ENCODE measurements around the gene NR6A1.

The NR6A1 gene

DNA sequence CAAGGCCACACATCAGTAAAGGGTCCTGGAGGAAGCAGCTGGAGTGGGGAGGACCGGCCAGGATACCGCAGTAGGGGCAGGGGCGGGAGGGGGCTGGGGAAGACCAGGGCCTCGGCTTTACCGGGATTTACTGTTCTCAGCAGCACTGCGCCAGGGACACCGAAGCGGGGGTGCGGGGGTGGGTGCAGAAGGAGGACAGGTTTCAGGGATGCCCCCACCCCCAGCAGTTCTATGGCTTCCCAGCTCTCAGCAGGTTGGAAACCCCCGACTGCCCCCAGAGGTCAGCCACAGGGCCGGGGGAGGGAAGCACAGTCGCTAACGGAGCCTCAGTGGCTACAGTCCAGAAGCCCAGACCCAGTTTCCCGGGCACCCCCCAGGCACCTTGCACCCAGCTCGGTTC, 285.2 kb downstream of the NR6A1 start:
- Histone ChIP-seq H3K36me3 (ENCODE audit: control insufficient read depth, insufficient read depth, low read length) (no peaks in the 10 kb centered on the region), H3K27me3 (ENCODE audit: control insufficient read depth, insufficient read depth, low read length) (peaks cover 14% of the 10 kb centered on the region), H3K9ac (ENCODE audit: low read length) (no peak overlapping the region), H3K4me1 (ENCODE audit: control insufficient read depth, insufficient read depth, low read length) (no peaks in the 10 kb centered on the region), H3K27ac (ENCODE audit: low read depth, low read length) (no peak overlapping the region), H3K4me3 (ENCODE audit: low read length) (no peak overlapping the region)

DNA sequence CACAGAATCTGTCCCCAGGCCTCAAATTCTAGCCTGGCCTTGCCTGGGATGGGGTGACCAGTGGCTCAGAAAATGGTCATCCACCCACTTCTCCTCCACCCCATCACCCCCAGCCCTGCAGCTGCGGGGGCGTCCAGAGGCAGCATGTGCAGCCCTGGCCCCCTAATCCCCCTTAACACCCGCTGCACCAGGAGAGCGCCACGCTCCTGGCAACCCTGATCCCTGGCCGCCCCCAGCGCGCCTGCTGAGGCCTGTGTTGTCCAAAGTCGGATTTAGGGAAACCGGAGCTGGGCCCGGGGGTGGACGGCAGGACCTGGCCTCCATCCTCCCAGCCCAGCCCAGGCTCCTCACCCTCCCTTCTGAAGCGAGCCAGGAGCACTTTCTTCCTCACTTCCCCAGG, 285.9 kb downstream of the NR6A1 start:
- H3K36me3 ChIP-seq (ENCODE audit: control insufficient read depth, insufficient read depth, low read length) = no peaks in the 10 kb centered on the region
- H3K27me3 ChIP-seq (ENCODE audit: control insufficient read depth, insufficient read depth, low read length) = peaks cover 14% of the 10 kb centered on the region
- H3K27ac ChIP-seq (ENCODE audit: low read depth, low read length) = no peak overlapping the region
- no peak overlapping the region for H3K4me3 ChIP-seq (ENCODE audit: low read length)
- no peak overlapping the region for H3K9ac ChIP-seq (ENCODE audit: low read length)
- H3K4me1 ChIP-seq (ENCODE audit: control insufficient read depth, insufficient read depth, low read length) = no peaks in the 10 kb centered on the region

DNA sequence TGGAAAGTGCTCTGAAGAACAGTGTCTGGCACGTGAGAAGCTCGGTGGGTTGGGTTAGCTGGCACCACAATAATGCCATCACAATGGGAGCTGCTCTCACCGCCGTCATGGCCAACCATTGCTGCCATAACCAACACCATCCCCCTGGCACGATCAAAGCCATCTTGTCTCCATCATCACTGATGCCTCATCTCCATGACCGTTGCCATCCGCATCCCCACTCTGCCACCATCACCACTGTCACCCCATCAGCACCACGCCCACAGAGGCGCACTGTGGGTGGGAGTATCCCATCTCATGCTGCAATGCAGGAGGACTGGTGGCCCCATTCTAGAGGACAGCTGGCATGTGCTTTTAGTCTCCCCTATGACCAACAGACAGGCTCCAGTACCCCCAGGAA, 287.6 kb downstream of the NR6A1 start:
- H3K27ac ChIP-seq (ENCODE audit: low read depth, low read length) = no peak overlapping the region
- H3K4me1 ChIP-seq (ENCODE audit: control insufficient read depth, insufficient read depth, low read length) = no peaks in the 10 kb centered on the region
- H3K4me3 ChIP-seq (ENCODE audit: low read length) = no peak overlapping the region
- peaks cover 20% of the 10 kb centered on the region for H3K27me3 ChIP-seq (ENCODE audit: control insufficient read depth, insufficient read depth, low read length)
- H3K9ac ChIP-seq (ENCODE audit: low read length) = no peak overlapping the region
- no peaks in the 10 kb centered on the region for H3K36me3 ChIP-seq (ENCODE audit: control insufficient read depth, insufficient read depth, low read length)

DNA sequence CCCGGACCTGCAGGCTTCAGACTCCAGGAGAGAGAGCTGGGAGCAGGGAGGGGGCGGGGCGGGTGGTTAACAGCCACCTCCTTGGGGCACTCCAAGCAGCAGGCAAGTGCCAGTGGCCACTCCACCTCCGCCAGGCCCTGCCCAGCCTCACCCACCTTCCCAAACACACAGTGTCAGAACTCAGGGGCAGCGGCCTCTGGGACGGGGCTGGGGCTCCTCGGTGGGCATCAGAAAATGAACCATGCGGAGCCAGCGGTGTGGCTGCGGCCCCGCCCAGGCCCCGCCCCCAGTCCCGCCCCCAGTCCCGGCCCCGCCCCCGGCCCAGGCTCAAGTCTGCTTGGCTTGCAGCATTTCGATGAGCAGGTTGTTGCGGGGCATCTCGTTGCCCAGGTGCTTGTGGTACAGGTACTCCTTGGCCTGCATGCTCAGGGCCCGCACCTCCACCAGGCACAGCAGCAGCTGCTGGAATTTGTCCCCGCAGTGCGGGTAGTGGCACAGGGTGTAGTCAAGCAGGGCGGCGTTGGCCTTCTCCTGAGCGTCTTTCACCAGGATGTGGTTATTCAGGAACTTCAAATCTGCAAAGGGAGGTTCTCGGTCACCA, 288.6 kb downstream of the NR6A1 start:
- no peak overlapping the region for H3K9ac ChIP-seq (ENCODE audit: low read length)
- H3K36me3 ChIP-seq (ENCODE audit: control insufficient read depth, insufficient read depth, low read length) = no peaks in the 10 kb centered on the region
- peaks cover 25% of the 10 kb centered on the region for H3K27me3 ChIP-seq (ENCODE audit: control insufficient read depth, insufficient read depth, low read length)
- no peaks in the 10 kb centered on the region for H3K4me1 ChIP-seq (ENCODE audit: control insufficient read depth, insufficient read depth, low read length)
- H3K27ac ChIP-seq (ENCODE audit: low read depth, low read length) = no peak overlapping the region
- no peak overlapping the region for H3K4me3 ChIP-seq (ENCODE audit: low read length)

DNA sequence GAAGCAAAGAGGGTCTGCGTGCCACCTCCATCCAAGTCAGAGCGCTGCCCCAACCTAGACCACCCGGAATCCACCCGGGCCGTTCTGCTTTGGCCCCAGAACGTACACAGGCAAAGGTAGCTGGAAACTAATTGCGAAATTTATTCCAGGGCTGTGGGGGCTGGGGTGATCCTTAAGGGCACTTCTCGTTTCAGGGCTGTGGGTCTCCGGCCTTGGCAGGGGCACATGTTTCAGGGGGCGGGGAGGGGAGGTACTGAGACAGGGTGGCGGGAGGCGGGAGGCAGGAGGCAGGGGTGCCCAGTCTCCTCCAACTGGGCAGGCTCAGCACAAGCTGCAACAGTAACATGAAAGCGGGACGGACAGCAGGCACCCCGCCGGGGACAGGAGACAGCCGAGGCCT, 290.0 kb downstream of the NR6A1 start:
- Histone ChIP-seq H3K27me3 (ENCODE audit: control insufficient read depth, insufficient read depth, low read length) (peaks cover 22% of the 10 kb centered on the region), H3K4me3 (ENCODE audit: low read length) (no peak overlapping the region), H3K36me3 (ENCODE audit: control insufficient read depth, insufficient read depth, low read length) (no peaks in the 10 kb centered on the region), H3K9ac (ENCODE audit: low read length) (no peak overlapping the region), H3K27ac (ENCODE audit: low read depth, low read length) (no peak overlapping the region), H3K4me1 (ENCODE audit: control insufficient read depth, insufficient read depth, low read length) (no peaks in the 10 kb centered on the region)

DNA sequence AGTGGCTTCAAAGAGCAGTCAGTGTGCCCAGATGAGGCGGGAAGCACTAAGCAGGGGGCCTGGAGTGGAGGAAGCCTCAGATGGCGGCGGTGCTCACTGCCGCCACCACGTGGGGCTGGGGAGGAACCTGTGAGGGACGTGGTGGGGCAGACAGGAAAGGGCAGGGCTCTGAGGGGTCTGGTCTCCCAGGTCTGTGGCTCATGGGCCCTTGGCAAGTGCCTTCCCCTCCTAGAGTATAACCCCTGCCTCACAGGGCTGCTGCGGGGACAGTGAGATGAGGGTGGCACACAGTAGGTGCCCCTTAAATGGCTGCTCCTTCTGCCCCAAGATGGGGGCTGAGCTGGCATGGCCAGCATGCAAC, 290.5 kb downstream of the NR6A1 start:
- Histone ChIP-seq H3K9ac (ENCODE audit: low read length) (no peak overlapping the region), H3K4me1 (ENCODE audit: control insufficient read depth, insufficient read depth, low read length) (no peaks in the 10 kb centered on the region), H3K27me3 (ENCODE audit: control insufficient read depth, insufficient read depth, low read length) (peaks cover 22% of the 10 kb centered on the region), H3K4me3 (ENCODE audit: low read length) (no peak overlapping the region), H3K36me3 (ENCODE audit: control insufficient read depth, insufficient read depth, low read length) (no peaks in the 10 kb centered on the region), H3K27ac (ENCODE audit: low read depth, low read length) (no peak overlapping the region)

DNA sequence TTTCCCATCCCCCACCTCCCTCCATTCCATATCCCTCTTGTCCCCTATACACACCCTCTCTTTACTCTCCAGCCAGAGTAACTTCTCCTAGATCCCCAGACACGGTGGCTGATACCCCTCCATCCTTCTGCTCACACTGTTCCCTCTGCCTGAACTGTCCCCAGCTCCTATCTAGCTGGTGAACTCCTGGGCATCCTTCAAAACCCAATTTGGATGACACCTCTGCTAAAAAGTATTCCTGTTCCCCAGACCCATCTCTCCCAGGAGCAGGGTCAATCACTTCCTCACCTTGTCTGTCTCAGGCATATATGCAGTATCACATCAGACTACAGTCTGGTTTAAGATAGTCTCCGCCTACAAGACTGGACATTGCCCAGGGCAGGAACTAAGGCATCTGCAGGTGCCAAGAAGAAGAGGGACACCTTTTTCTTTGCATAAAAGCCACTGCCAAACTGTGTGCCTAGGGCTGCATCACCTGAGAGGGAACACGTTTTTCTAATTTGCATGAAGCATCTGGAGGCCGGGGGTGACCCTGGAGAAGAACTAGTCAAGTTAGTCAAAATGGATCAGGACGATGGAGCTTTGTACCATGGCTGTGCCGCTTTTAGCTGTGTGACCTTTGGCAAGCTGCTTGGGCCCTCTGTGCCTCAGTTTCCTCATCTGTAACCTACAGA, 291.0 kb downstream of the NR6A1 start:
- Histone ChIP-seq H3K27ac (ENCODE audit: low read depth, low read length) (no peak overlapping the region), H3K27me3 (ENCODE audit: control insufficient read depth, insufficient read depth, low read length) (peaks cover 26% of the 10 kb centered on the region)

DNA sequence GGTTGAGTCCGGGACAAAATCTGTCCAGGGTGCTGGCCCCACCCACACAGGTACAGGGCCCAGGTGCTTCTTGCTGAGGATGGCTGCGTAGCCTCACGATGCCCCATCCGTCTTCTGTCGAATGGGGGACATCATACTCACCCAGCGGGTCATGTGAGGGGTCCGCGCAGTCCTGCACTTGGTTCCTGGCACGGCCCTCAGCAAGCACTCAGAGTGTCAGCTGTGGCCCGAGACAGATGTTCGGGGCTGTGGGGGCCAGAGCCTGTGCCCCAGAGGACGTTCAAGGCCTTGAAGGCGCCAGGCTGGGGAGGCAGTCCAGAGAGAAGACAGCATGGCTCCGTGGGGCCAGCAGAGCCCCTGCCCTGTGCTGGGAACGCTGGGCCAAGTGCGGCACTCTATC, 291.7 kb downstream of the NR6A1 start:
- H3K4me3 ChIP-seq (ENCODE audit: low read length) = no peak overlapping the region
- H3K27me3 ChIP-seq (ENCODE audit: control insufficient read depth, insufficient read depth, low read length) = peaks cover 26% of the 10 kb centered on the region
- H3K4me1 ChIP-seq (ENCODE audit: control insufficient read depth, insufficient read depth, low read length) = no peaks in the 10 kb centered on the region
- no peaks in the 10 kb centered on the region for H3K36me3 ChIP-seq (ENCODE audit: control insufficient read depth, insufficient read depth, low read length)
- H3K27ac ChIP-seq (ENCODE audit: low read depth, low read length) = no peak overlapping the region
- H3K9ac ChIP-seq (ENCODE audit: low read length) = no peak overlapping the region

More for the DNA sequence above, 291.0 kb downstream of the NR6A1 start:
- Histone ChIP-seq H3K4me1 (ENCODE audit: control insufficient read depth, insufficient read depth, low read length) (no peaks in the 10 kb centered on the region), H3K9ac (ENCODE audit: low read length) (no peak overlapping the region), H3K36me3 (ENCODE audit: control insufficient read depth, insufficient read depth, low read length) (no peaks in the 10 kb centered on the region), H3K4me3 (ENCODE audit: low read length) (no peak overlapping the region)

DNA sequence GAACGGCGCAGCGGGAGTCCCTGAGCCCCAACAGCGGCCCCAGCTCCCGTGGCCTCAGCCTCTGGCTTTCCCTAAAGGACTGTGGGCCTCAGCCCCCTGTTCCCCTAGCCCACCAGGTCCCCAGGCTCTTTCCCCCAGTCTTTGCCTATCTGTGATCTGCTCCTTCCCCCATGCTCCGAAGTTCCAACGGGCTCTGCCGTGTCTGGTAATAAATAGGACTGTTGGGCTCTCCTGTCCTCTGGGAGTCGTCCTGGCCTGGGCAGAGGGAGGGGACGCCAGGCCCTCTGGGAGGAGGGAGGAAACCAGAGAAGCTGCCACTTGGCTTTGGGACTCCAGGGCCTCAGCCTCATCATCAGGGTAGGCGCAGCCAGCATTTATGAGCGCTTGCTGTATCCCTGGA, 292.8 kb downstream of the NR6A1 start:
- Histone ChIP-seq H3K9ac (ENCODE audit: low read length) (no peak overlapping the region), H3K27me3 (ENCODE audit: control insufficient read depth, insufficient read depth, low read length) (peaks cover 22% of the 10 kb centered on the region), H3K4me1 (ENCODE audit: control insufficient read depth, insufficient read depth, low read length) (no peaks in the 10 kb centered on the region), H3K4me3 (ENCODE audit: low read length) (no peak overlapping the region), H3K36me3 (ENCODE audit: control insufficient read depth, insufficient read depth, low read length) (no peaks in the 10 kb centered on the region), H3K27ac (ENCODE audit: low read depth, low read length) (no peak overlapping the region)

DNA sequence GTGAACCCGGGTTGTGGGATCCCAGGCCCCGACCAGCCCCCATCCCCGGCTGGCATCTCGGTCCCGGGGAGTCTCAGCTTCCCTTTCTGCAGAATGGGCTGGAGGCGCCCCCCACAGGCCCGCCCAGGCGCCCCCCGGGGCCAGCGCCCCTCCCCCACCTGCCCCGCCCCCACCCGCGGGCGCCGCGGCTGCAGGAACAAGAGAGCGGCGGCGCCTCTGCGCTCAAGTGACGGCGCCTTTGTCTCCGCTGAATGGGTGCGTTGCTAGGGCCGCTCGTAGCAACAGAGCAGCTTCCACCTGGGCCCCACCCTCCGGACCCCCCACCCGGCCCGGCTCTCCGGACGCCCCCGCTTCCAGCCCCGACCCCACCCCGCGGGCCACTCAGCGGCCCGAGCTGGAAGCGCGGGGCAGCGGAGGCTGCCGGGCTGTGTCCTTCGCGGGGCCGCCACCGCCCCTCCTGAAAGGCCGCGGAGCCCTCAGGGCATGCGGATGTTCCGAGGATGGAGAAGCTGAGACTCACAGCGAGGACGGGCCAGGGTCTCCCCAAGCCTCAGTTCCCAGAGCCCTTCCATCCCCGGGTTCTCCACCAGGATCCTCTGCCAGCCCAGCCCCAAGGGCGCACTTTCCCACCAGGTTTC, 293.3 kb downstream of the NR6A1 start:
- Histone ChIP-seq H3K4me1 (ENCODE audit: control insufficient read depth, insufficient read depth, low read length) (no peaks in the 10 kb centered on the region), H3K27me3 (ENCODE audit: control insufficient read depth, insufficient read depth, low read length) (peaks cover 22% of the 10 kb centered on the region), H3K4me3 (ENCODE audit: low read length) (no peak overlapping the region), H3K36me3 (ENCODE audit: control insufficient read depth, insufficient read depth, low read length) (no peaks in the 10 kb centered on the region), H3K9ac (ENCODE audit: low read length) (no peak overlapping the region), H3K27ac (ENCODE audit: low read depth, low read length) (no peak overlapping the region)

DNA sequence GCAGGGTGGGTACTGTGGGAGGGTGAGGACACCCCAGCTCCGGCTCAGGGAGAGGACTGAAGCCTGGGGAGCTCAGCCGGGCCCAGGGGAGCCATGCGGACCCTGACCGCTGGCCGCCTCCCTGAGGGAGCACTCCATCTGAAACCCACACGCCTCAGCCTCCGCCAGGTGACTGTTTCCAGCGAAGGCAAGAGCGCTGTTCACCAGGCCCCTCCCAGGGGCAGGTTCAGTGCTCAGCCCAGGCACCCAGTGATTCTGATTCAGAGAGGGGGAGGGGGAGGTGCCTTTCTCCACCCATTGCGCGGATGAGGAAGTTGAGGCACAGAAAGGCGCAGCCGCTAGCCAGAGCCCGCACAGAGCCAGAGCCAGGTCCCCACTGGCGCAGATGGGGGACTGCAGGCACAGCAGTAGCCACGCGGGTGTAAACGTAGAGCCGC, 293.9 kb downstream of the NR6A1 start:
- H3K27ac ChIP-seq (ENCODE audit: low read depth, low read length) = no peak overlapping the region
- no peak overlapping the region for H3K4me3 ChIP-seq (ENCODE audit: low read length)
- no peaks in the 10 kb centered on the region for H3K4me1 ChIP-seq (ENCODE audit: control insufficient read depth, insufficient read depth, low read length)
- peaks cover 22% of the 10 kb centered on the region for H3K27me3 ChIP-seq (ENCODE audit: control insufficient read depth, insufficient read depth, low read length)
- no peaks in the 10 kb centered on the region for H3K36me3 ChIP-seq (ENCODE audit: control insufficient read depth, insufficient read depth, low read length)
- H3K9ac ChIP-seq (ENCODE audit: low read length) = no peak overlapping the region

DNA sequence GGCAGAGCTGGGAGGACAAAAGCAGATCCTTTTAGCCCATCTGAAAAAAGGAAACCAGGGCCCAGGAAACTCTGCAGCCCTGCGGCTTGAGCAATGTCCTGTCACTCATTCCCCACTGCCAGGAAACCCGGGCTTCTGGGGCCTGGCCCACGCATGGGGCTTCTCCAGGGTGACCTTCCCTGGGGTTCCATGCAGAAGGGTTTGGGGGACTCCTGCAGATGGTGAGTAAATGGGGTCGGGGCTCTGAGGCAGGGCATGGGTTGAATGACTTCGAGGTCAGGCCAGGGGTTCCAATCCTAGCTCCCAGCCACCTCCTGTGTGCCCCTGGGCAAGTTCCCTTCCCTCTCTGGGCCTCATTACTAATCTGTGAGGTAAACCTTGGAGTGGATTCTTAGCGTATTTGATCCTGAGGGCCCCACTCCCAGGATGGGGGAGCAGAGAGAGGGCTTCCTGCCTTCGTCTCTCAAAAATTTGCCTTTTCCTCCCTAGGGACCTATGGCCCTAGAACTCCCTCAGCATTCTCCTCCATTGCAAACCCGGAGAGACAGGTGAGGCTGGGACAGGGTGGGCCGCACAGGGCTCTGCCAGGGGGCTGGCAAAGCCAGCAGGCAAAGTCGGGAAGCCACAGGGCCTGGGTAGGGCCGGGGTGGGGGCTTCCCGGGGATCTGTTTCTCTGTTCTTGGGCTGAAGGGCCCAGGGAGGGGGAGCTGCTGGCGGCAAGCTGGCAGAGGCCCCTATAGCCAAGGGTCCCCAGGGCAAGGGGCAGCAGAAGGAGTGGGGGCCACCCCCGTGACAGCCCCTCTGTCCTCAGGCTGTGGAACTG, 295.0 kb downstream of the NR6A1 start:
- no peaks in the 10 kb centered on the region for H3K4me1 ChIP-seq (ENCODE audit: control insufficient read depth, insufficient read depth, low read length)
- no peak overlapping the region for H3K27ac ChIP-seq (ENCODE audit: low read depth, low read length)
- H3K36me3 ChIP-seq (ENCODE audit: control insufficient read depth, insufficient read depth, low read length) = no peaks in the 10 kb centered on the region
- H3K27me3 ChIP-seq (ENCODE audit: control insufficient read depth, insufficient read depth, low read length) = peaks cover 22% of the 10 kb centered on the region
- no peak overlapping the region for H3K9ac ChIP-seq (ENCODE audit: low read length)
- no peak overlapping the region for H3K4me3 ChIP-seq (ENCODE audit: low read length)

Data from rectal smooth muscle tissue (tissue), 1 donor.